DOHH2 (cell line): ENCODE measurements around the gene ENDOV.

Source experiments
- EZH2phosphoT487 ChIP-seq: fragments of 200-600 bp; sonication (generic); IDR thresholded peaks from 2 replicates; pipeline ENCODE4 v1.6.1; 2017; ENCODE audit warnings: borderline replicate concordance, mild to moderate bottlenecking, antibody characterized with exemption, low read length, moderate library complexity, mixed read lengths
- TF ChIP-seq, protein P1 (sequence below): fragments of 200-600 bp; sonication (generic); IDR thresholded peaks from one replicate; pipeline ENCODE4 v1.5.1; 2014; ENCODE audit warnings: antibody characterized with exemption, mild to moderate bottlenecking, low read depth, low read length; ENCODE audit not compliant: poor library complexity, severe bottlenecking

DNA sequence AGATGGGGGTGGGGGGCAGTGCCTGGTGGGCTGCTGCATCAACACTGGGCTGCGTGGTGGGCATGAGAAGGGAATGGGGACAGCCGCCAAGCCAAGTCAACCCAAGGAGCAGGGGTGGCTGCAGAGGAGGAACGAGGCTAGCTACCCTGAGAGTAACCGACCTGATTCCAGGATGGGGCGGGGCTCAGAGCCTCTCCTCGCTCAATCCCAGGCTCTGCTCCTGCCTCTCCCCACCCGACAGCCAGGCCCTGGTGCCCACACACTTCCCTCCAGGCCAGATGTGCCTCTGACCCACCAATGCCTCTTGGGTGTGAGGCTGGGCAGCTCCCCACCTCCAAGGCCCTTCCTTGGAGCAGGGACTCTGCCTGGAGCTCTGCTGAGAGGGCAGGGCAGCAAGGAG is 58.7 kb downstream of the ENDOV start:
- TF ChIP-seq, protein P1, sequence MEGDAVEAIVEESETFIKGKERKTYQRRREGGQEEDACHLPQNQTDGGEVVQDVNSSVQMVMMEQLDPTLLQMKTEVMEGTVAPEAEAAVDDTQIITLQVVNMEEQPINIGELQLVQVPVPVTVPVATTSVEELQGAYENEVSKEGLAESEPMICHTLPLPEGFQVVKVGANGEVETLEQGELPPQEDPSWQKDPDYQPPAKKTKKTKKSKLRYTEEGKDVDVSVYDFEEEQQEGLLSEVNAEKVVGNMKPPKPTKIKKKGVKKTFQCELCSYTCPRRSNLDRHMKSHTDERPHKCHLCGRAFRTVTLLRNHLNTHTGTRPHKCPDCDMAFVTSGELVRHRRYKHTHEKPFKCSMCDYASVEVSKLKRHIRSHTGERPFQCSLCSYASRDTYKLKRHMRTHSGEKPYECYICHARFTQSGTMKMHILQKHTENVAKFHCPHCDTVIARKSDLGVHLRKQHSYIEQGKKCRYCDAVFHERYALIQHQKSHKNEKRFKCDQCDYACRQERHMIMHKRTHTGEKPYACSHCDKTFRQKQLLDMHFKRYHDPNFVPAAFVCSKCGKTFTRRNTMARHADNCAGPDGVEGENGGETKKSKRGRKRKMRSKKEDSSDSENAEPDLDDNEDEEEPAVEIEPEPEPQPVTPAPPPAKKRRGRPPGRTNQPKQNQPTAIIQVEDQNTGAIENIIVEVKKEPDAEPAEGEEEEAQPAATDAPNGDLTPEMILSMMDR: no peak
- TF ChIP-seq EZH2phosphoT487: no peak
